MG63 (cell line): ENCODE measurements around the gene DNAI2. TPM values are rescaled to one million over a fixed set of nuclear protein-coding genes. Genes with fewer than 3 reads are reported as not detected.

Experiments
- DNase-seq: peaks from one replicate; pipeline ENCODE4 v3.0.0-alpha.2; 2020
- H3K27me3 ChIP-seq: fragments of 250-450 bp; sonication (Bioruptor Pico); 2 replicates; pipeline ENCODE4 v1.5.1; 2020; ENCODE audit warnings: mild to moderate bottlenecking, moderate library complexity
- H3K36me3 ChIP-seq: fragments of 250-450 bp; sonication (Bioruptor Pico); 2 replicates; pipeline ENCODE4 v1.5.1; 2020; ENCODE audit warnings: mild to moderate bottlenecking, moderate library complexity
- H3K4me3 ChIP-seq: fragments of 250-450 bp; sonication (Bioruptor Pico); 2 replicates; pipeline ENCODE4 v1.5.1; 2020; ENCODE audit warnings: mild to moderate bottlenecking, moderate library complexity
- H3K9me3 ChIP-seq: fragments of 250-450 bp; sonication (Bioruptor Pico); 2 replicates; pipeline ENCODE4 v1.5.1; 2020; ENCODE audit warnings: mild to moderate bottlenecking, moderate library complexity
- total RNA-seq: library from RNA; depleted of rRNA; stranded (reverse); fragments of >200 nt; shearing (Covaris generic); gene quantifications from 2 replicates; pipeline ENCODE4 v1.2.3, GENCODE V29; 2014; ENCODE audit warnings: low replicate concordance

The DNAI2 gene
- total RNA-seq, 1 experiment from 2014 or later, result not detected

- Histone ChIP-seq H3K27me3 (no peaks in the 10 kb centered on the region), H3K36me3 (no peaks in the 10 kb centered on the region), H3K4me3 (no peak overlapping the region), H3K9me3 (no peaks in the 10 kb centered on the region)
- DNase-seq, result peak; percentile 56
Measured at GRCh38 chr17:74307984-74308773, 34.1 kb downstream of the DNAI2 start.

GRCh38 chr17:74309902-74310301 is 35.9 kb downstream of the DNAI2 start:
- H3K36me3 ChIP-seq, result no peaks in the 10 kb centered on the region
- H3K4me3 ChIP-seq, result no peak overlapping the region
- DNase-seq, result no peak
- H3K9me3 ChIP-seq, result no peaks in the 10 kb centered on the region
- no peaks in the 10 kb centered on the region for H3K27me3 ChIP-seq

- Histone ChIP-seq H3K27me3 (no peaks in the 10 kb centered on the region), H3K36me3 (no peaks in the 10 kb centered on the region), H3K4me3 (no peak overlapping the region), H3K9me3 (no peaks in the 10 kb centered on the region)
- no peak for DNase-seq
Measured at GRCh38 chr17:74314877-74315276, 40.8 kb downstream of the DNAI2 start.

DNA sequence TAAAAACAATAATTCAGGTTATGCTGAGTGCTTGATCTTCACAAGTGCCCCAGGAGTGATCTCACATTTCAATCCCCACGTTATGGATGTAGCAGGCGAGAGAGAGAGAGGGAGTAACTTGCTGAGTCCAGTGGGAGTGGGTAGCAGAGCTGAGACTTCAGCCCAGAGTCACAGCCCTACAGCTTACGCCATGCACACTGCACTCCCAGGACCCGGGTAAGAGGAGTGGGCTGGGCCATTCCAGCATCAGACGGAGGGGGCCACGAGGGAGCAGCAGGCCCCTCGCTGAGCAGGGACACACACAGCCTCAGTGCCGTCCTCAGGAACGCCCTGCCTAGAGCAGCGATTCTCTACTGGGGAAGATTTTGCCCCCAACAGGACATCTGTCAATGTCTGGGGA is 42.2 kb downstream of the DNAI2 start:
- no peak for DNase-seq
- no peaks in the 10 kb centered on the region for H3K27me3 ChIP-seq
- no peaks in the 10 kb centered on the region for H3K36me3 ChIP-seq
- H3K9me3 ChIP-seq, result no peaks in the 10 kb centered on the region
- H3K4me3 ChIP-seq, result no peak overlapping the region

DNA sequence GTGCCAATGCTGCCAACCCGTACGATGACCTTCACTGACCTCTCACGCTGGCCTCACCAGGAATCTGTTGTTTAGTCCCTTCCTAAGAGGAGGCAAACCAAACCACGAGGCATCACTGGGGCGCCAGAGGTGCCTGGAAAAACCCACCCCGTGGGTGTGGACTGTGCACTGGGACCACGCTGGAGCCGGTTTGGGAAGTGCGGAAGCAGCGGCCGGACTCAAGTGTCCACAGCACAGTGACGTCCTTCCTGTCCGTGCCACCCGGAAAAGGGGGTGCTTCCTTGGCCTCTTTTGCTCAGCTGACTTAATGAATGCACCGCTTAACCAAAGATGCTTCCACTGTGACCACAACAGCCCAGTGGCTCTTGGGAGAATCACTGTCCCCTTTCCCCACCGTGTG is 43.0 kb downstream of the DNAI2 start:
- no peaks in the 10 kb centered on the region for H3K9me3 ChIP-seq
- no peaks in the 10 kb centered on the region for H3K36me3 ChIP-seq
- no peaks in the 10 kb centered on the region for H3K27me3 ChIP-seq
- no peak for DNase-seq
- H3K4me3 ChIP-seq, result no peak overlapping the region

DNA sequence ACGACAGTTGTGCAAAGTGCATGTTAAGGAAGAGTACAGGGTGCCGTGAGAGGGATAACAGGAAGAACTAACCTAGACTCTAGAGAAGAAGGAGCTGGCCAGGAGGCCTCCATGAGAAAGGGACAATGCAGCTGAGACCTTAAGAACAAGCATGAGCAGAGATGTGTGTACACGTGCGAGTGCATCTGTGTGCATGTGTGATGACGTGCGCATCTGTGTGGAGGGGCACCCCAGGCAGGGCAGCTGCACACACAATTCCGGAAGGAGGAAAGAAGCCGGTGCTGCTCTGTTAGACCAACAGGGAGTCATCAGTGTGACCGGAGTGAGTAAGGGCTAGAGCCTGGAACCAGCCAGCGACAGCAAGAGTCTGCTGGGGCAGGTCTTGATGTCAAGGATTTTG is 44.4 kb downstream of the DNAI2 start:
- no peak for DNase-seq
- H3K9me3 ChIP-seq, result no peaks in the 10 kb centered on the region

GRCh38 chr17:74324521-74324920 is 50.5 kb downstream of the DNAI2 start:
- Histone ChIP-seq H3K27me3 (no peaks in the 10 kb centered on the region), H3K4me3 (no peak overlapping the region), H3K9me3 (no peaks in the 10 kb centered on the region), H3K36me3 (no peaks in the 10 kb centered on the region)
- no peak for DNase-seq

More for the DNA sequence above, 44.4 kb downstream of the DNAI2 start:
- Histone ChIP-seq H3K36me3 (no peaks in the 10 kb centered on the region), H3K27me3 (no peaks in the 10 kb centered on the region), H3K4me3 (no peak overlapping the region)

- Histone ChIP-seq H3K9me3 (no peaks in the 10 kb centered on the region), H3K36me3 (no peaks in the 10 kb centered on the region), H3K4me3 (no peak overlapping the region), H3K27me3 (no peaks in the 10 kb centered on the region)
- no peak for DNase-seq
Measured at GRCh38 chr17:74325376-74325742, 51.3 kb downstream of the DNAI2 start.

DNA sequence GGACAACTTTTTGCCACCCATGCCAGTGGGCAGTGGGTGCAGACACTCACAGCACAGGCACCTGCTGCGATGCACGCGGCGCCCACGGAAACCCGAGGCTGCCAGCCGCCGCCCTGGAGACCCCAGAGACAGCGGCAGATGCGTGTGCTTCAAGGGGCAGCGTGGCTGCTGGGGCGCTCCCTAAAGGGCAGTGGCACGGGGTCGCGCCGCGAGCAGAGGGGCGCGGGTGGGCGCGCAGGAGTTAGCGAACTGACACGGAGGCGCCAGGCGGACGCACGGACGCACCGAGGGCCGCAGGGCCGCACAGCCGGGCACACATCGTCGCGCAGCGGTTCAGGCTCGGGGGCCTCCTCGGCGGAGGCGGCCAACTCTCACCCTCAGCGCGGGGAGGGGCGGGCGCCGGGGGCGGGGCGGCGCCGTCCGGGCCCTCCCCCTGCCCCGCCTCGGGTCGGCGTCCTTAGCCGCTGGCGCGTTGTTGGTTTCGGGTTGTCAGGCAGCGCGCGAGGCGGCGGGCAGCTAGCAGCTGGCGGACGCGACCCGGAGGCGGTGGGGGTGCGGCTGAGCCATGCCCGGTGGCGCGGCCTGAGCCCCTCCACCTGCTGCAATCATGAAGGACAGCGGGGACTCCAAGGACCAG is 51.8 kb downstream of the DNAI2 start, which contains the start of gene KIF19:
Gene KIF19 (plus strand): TSS at position 484 of the 637 bp plus-strand sequence. CDS start 124 bp downstream, at position 608.
- no peaks in the 10 kb centered on the region for H3K36me3 ChIP-seq
- DNase-seq, result peak; percentile 31
- no peaks in the 10 kb centered on the region for H3K27me3 ChIP-seq
- H3K4me3 ChIP-seq, result no peak within 1 kb of the TSS
- H3K9me3 ChIP-seq, result no peaks in the 10 kb centered on the region

GRCh38 chr17:74326506-74326905 is 52.5 kb downstream of the DNAI2 start:
- H3K27me3 ChIP-seq, result no peaks in the 10 kb centered on the region
- no peaks in the 10 kb centered on the region for H3K36me3 ChIP-seq
- no peak for DNase-seq
- H3K9me3 ChIP-seq, result no peaks in the 10 kb centered on the region
- H3K4me3 ChIP-seq, result no peak overlapping the region

DNA sequence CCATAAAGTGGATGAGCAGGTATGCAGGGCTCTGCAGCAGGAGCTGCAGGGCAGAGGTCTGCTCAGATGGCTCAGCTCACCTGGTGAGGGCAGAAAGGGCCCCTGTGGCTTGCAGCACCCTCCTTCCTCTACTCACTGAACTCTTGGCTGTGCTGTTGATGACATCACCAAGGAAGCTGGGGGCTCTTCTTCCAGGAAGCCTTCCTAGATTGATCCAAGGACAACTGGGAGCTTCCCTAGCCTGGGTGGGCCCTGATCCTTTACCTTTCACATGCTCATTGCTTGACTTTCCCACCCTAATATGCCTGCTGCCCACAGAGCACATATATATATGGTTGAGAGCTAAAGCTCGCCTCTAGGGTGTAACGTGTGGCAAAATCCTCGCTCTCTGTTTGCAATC is 54.5 kb downstream of the DNAI2 start:
- Histone ChIP-seq H3K4me3 (no peak overlapping the region), H3K9me3 (no peaks in the 10 kb centered on the region), H3K36me3 (no peaks in the 10 kb centered on the region), H3K27me3 (no peaks in the 10 kb centered on the region)
- DNase-seq, result no peak

- no peak overlapping the region for H3K4me3 ChIP-seq
- no peak for DNase-seq
- H3K36me3 ChIP-seq, result no peaks in the 10 kb centered on the region
- no peaks in the 10 kb centered on the region for H3K27me3 ChIP-seq
- no peaks in the 10 kb centered on the region for H3K9me3 ChIP-seq
Measured at GRCh38 chr17:74329378-74329777, 55.3 kb downstream of the DNAI2 start.

DNA sequence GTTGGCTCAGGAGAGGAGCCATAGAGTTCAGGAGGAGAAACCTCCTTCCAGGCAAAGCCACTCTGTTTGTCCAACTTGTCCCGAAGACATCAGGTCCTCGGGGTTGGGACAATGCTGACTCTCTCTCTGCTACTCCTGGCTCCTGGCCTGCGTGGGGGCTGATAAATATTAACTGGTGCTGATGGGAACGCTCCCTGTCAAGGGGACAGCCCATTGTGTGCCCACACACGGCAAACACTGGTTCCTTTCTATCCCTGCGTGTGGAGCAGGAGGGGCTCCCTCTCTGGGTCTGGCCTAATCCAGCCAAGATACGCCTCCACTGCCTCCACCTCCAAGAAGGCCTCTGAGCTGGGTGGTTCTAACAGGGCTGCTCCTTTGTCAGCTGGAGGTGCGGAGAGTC is 56.4 kb downstream of the DNAI2 start:
- no peak overlapping the region for H3K4me3 ChIP-seq
- DNase-seq, result no peak
- H3K36me3 ChIP-seq, result no peaks in the 10 kb centered on the region
- H3K9me3 ChIP-seq, result no peaks in the 10 kb centered on the region
- H3K27me3 ChIP-seq, result no peaks in the 10 kb centered on the region

- Histone ChIP-seq H3K36me3 (no peaks in the 10 kb centered on the region), H3K9me3 (no peaks in the 10 kb centered on the region), H3K27me3 (no peaks in the 10 kb centered on the region), H3K4me3 (no peak overlapping the region)
- DNase-seq, result no peak
Measured at GRCh38 chr17:74332017-74332650, 58.1 kb downstream of the DNAI2 start.

- Histone ChIP-seq H3K36me3 (no peaks in the 10 kb centered on the region), H3K4me3 (no peak overlapping the region), H3K9me3 (no peaks in the 10 kb centered on the region), H3K27me3 (no peaks in the 10 kb centered on the region)
- DNase-seq, result no peak
Measured at GRCh38 chr17:74332763-74333283, 58.8 kb downstream of the DNAI2 start.

DNA sequence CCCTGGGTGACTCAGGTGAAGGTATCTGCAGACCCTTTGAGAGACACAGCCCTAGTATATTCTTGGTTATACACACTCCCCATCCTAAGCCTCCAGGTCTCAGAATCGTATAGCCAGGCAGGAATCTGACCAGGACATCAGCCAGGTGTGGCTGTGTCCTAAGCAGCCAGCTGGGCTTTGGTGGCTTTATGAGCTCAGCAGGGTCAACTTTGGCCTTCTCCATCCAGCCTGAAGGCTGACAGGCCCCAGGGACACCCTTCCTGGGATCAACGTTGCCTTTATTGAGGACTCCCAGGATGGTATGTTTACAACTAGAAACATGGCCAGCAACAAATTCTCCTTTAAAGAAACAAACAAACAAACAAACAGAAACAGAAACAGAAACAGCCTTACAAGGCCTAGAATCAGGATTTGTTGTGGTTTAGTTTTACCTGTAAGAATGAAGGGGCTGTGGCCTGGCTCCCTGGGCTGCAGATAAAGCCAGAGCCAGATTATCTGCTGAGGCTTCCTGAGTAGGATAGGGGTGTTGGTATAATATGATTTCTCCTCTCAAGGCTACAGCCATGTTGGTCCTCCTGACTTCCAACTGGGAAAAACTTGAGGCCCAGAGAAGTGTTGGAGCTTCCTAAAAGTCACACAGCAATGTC is 60.5 kb downstream of the DNAI2 start:
- no peaks in the 10 kb centered on the region for H3K36me3 ChIP-seq
- H3K4me3 ChIP-seq, result no peak overlapping the region
- H3K27me3 ChIP-seq, result no peaks in the 10 kb centered on the region
- no peak for DNase-seq
- no peaks in the 10 kb centered on the region for H3K9me3 ChIP-seq

- no peaks in the 10 kb centered on the region for H3K27me3 ChIP-seq
- no peaks in the 10 kb centered on the region for H3K9me3 ChIP-seq
- DNase-seq, result no peak
- no peak overlapping the region for H3K4me3 ChIP-seq
- no peaks in the 10 kb centered on the region for H3K36me3 ChIP-seq
Measured at GRCh38 chr17:74335529-74336062, 61.6 kb downstream of the DNAI2 start.
